ENCODE results near the gene MAP3K5.

Gene MAP3K5

GRCh38 chr6:136525586-136526195 is 266.6 kb downstream of the MAP3K5 start:
- no peak overlapping the region for H3K14ac ChIP-seq (ENCODE audit: low read length in 2 of 2)
- no peak overlapping the region for H3K4me3 ChIP-seq (ENCODE audit: insufficient read depth in 1 of 2, low read depth in 1 of 2, low read length in 2 of 2)
- no peak overlapping the region for H3K9ac ChIP-seq (ENCODE audit: low read length)
- peaks cover 2 to 4% of the 10 kb centered on the region in 2 experiments for H3K27me3 ChIP-seq (ENCODE audit: control insufficient read depth in 1 of 2, insufficient read depth in 1 of 2, low read length in 2 of 2)
- no peak overlapping the region for H2BK5ac ChIP-seq (ENCODE audit: low read depth, low read length, poor library complexity, severe bottlenecking)
- DNase-seq: no peak
- H2AFZ ChIP-seq (ENCODE audit: low read depth, low read length): no peak overlapping the region
- H2BK12ac ChIP-seq (ENCODE audit: low read length in 2 of 2): no peak overlapping the region
- no peak overlapping the region for H4K91ac ChIP-seq (ENCODE audit: low read length)
- no peak overlapping the region for H2AK5ac ChIP-seq (ENCODE audit: low read length, severe bottlenecking)
- no peak overlapping the region for H3K27ac ChIP-seq (ENCODE audit: low read length, poor library complexity, severe bottlenecking)
- H3K9me3 ChIP-seq (ENCODE audit: control insufficient read depth, low read length): no peaks in the 10 kb centered on the region
- H3K23ac ChIP-seq (ENCODE audit: low read length in 2 of 2): no peak overlapping the region
- H3K79me1 ChIP-seq (replicated peaks; ENCODE audit: low read length, poor library complexity, severe bottlenecking): no peaks in the 10 kb centered on the region
- H3K18ac ChIP-seq (ENCODE audit: low read depth in 1 of 2, low read length in 2 of 2): no peak overlapping the region
- WGBS: 57% methylated on average over 6 of the region's 8 CpGs
- H3K4ac ChIP-seq (ENCODE audit: low read depth in 1 of 2, low read length in 2 of 2): no peak overlapping the region
- peaks cover 5% of the 10 kb centered on the region for H3K4me1 ChIP-seq (ENCODE audit: control insufficient read depth, insufficient read depth, low read depth, low read length)
- H2BK15ac ChIP-seq (ENCODE audit: low read depth, poor library complexity, severe bottlenecking): no peak overlapping the region
- no peak overlapping the region for H3K4me2 ChIP-seq (ENCODE audit: low read length, poor library complexity, severe bottlenecking)
- H4K8ac ChIP-seq (ENCODE audit: low read length): peak overlapping the region; percentile 43
- no peak overlapping the region for H2BK120ac ChIP-seq (ENCODE audit: low read depth, low read length)
- H3K36me3 ChIP-seq (ENCODE audit: control insufficient read depth in 1 of 2, insufficient read depth in 2 of 2, low read depth in 1 of 2, low read length in 2 of 2): no peaks in the 10 kb centered on the region

DNA sequence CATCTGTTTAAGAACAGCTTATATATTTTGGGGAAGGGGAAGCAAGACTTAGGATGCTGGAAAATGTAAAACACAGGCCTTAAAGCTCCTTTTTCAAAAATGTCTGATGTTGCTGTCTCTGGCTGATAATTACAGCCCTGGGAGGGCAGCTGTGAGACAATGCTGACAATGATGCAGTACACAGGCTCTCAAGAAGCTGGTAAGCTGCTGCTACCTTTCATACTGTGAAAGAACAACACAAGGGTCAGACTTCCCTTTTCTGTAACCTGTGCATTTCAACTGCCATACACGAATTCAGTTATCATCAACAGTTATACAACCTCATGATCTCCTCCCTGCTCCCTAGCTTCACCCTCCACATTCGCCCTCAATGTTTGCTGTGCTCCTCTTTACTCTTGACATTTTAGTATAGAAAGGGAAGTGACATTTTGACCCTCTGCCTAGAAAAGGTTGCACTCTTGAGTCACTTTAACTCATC is 267.3 kb downstream of the MAP3K5 start:
- H3K14ac ChIP-seq (ENCODE audit: low read length in 2 of 2): no peak overlapping the region
- no peak overlapping the region for H2AK5ac ChIP-seq (ENCODE audit: low read length, severe bottlenecking)
- no peak overlapping the region for H4K8ac ChIP-seq (ENCODE audit: low read length)
- no peak overlapping the region for H3K4me2 ChIP-seq (ENCODE audit: low read length, poor library complexity, severe bottlenecking)
- no peak overlapping the region for H2BK12ac ChIP-seq (ENCODE audit: low read length in 2 of 2)
- H3K79me1 ChIP-seq (replicated peaks; ENCODE audit: low read length, poor library complexity, severe bottlenecking): no peaks in the 10 kb centered on the region
- H3K4ac ChIP-seq (ENCODE audit: low read depth in 1 of 2, low read length in 2 of 2): no peak overlapping the region
- H2BK5ac ChIP-seq (ENCODE audit: low read depth, low read length, poor library complexity, severe bottlenecking): no peak overlapping the region
- no peaks in the 10 kb centered on the region for H3K9me3 ChIP-seq (ENCODE audit: control insufficient read depth, low read length)
- H3K9ac ChIP-seq (ENCODE audit: low read length): no peak overlapping the region
- no peaks in the 10 kb centered on the region for H3K36me3 ChIP-seq (ENCODE audit: control insufficient read depth in 1 of 2, insufficient read depth in 2 of 2, low read depth in 1 of 2, low read length in 2 of 2)
- no peak overlapping the region for H3K27ac ChIP-seq (ENCODE audit: low read length, poor library complexity, severe bottlenecking)
- H3K23ac ChIP-seq (ENCODE audit: low read length in 2 of 2): no peak overlapping the region
- peaks cover 5% of the 10 kb centered on the region for H3K4me1 ChIP-seq (ENCODE audit: control insufficient read depth, insufficient read depth, low read depth, low read length)
- H3K18ac ChIP-seq (ENCODE audit: low read depth in 1 of 2, low read length in 2 of 2): no peak overlapping the region
- H2AFZ ChIP-seq (ENCODE audit: low read depth, low read length): no peak overlapping the region
- no peak overlapping the region for H3K4me3 ChIP-seq (ENCODE audit: insufficient read depth in 1 of 2, low read depth in 1 of 2, low read length in 2 of 2)
- H3K27me3 ChIP-seq (ENCODE audit: control insufficient read depth in 1 of 2, insufficient read depth in 1 of 2, low read length in 2 of 2): peaks cover 2 to 8% of the 10 kb centered on the region in 2 experiments
- no peak for DNase-seq
- H2BK15ac ChIP-seq (ENCODE audit: low read depth, poor library complexity, severe bottlenecking): no peak overlapping the region
- 61% methylated on average over 2 of the region's 2 CpGs for WGBS
- H4K91ac ChIP-seq (ENCODE audit: low read length): no peak overlapping the region
- no peak overlapping the region for H2BK120ac ChIP-seq (ENCODE audit: low read depth, low read length)

GRCh38 chr6:136524339-136524935 is 267.8 kb downstream of the MAP3K5 start:
- Histone ChIP-seq H3K14ac (ENCODE audit: low read length in 2 of 2) (no peak overlapping the region), H3K9ac (ENCODE audit: low read length) (no peak overlapping the region), H2BK120ac (ENCODE audit: low read depth, low read length) (no peak overlapping the region), H2AFZ (ENCODE audit: low read depth, low read length) (no peak overlapping the region), H2AK5ac (ENCODE audit: low read length, severe bottlenecking) (no peak overlapping the region), H3K18ac (ENCODE audit: low read depth in 1 of 2, low read length in 2 of 2) (no peak overlapping the region), H3K23ac (ENCODE audit: low read length in 2 of 2) (no peak overlapping the region), H3K79me1 (replicated peaks; ENCODE audit: low read length, poor library complexity, severe bottlenecking) (no peaks in the 10 kb centered on the region), H3K9me3 (ENCODE audit: control insufficient read depth, low read length) (no peaks in the 10 kb centered on the region), H3K4me1 (ENCODE audit: control insufficient read depth, insufficient read depth, low read depth, low read length) (peaks cover 5% of the 10 kb centered on the region), H3K27me3 (ENCODE audit: control insufficient read depth in 1 of 2, insufficient read depth in 1 of 2, low read length in 2 of 2) (peaks cover 2 to 8% of the 10 kb centered on the region in 2 experiments), H2BK15ac (ENCODE audit: low read depth, poor library complexity, severe bottlenecking) (no peak overlapping the region), H2BK5ac (ENCODE audit: low read depth, low read length, poor library complexity, severe bottlenecking) (no peak overlapping the region), H3K4me3 (ENCODE audit: insufficient read depth in 1 of 2, low read depth in 1 of 2, low read length in 2 of 2) (no peak overlapping the region), H3K4ac (ENCODE audit: low read depth in 1 of 2, low read length in 2 of 2) (no peak overlapping the region), H3K36me3 (ENCODE audit: control insufficient read depth in 1 of 2, insufficient read depth in 2 of 2, low read depth in 1 of 2, low read length in 2 of 2) (no peaks in the 10 kb centered on the region), H4K91ac (ENCODE audit: low read length) (no peak overlapping the region), H3K27ac (ENCODE audit: low read length, poor library complexity, severe bottlenecking) (no peak overlapping the region), H3K4me2 (ENCODE audit: low read length, poor library complexity, severe bottlenecking) (no peak overlapping the region), H4K8ac (ENCODE audit: low read length) (no peak overlapping the region), H2BK12ac (ENCODE audit: low read length in 2 of 2) (no peak overlapping the region)
- 72% methylated on average over 2 of the region's 2 CpGs for WGBS
- no peak for DNase-seq

DNA sequence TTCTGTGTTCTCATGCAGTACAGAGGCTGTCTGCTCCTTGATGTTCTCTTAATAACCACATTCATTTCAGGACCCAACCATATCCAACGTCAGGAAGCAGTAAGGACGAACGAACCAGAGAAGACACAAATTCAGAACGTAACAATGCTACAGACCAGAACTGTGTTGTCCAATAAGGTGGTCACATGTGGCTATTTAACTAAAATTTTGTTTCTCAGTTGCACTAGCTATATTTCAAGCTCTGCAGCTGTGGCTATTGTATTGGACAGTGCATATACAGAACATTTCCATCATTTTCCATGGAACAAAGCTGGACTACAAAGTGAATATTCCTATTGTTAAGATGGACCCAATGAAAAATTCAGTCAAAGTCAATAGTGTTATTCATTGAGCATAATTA is 269.1 kb downstream of the MAP3K5 start:
- Histone ChIP-seq H3K36me3 (ENCODE audit: control insufficient read depth in 1 of 2, insufficient read depth in 2 of 2, low read depth in 1 of 2, low read length in 2 of 2) (no peaks in the 10 kb centered on the region), H2BK120ac (ENCODE audit: low read depth, low read length) (no peak overlapping the region), H3K23ac (ENCODE audit: low read length in 2 of 2) (no peak overlapping the region), H3K27me3 (ENCODE audit: control insufficient read depth in 1 of 2, insufficient read depth in 1 of 2, low read length in 2 of 2) (peaks cover 2 to 8% of the 10 kb centered on the region in 2 experiments), H3K4me1 (ENCODE audit: control insufficient read depth, insufficient read depth, low read depth, low read length) (peaks cover 5% of the 10 kb centered on the region), H2BK12ac (ENCODE audit: low read length in 2 of 2) (no peak overlapping the region), H2AFZ (ENCODE audit: low read depth, low read length) (no peak overlapping the region), H3K18ac (ENCODE audit: low read depth in 1 of 2, low read length in 2 of 2) (no peak overlapping the region), H3K79me1 (replicated peaks; ENCODE audit: low read length, poor library complexity, severe bottlenecking) (no peaks in the 10 kb centered on the region), H4K8ac (ENCODE audit: low read length) (no peak overlapping the region), H3K4me3 (ENCODE audit: insufficient read depth in 1 of 2, low read depth in 1 of 2, low read length in 2 of 2) (no peak overlapping the region), H4K91ac (ENCODE audit: low read length) (no peak overlapping the region), H3K27ac (ENCODE audit: low read length, poor library complexity, severe bottlenecking) (no peak overlapping the region), H2BK5ac (ENCODE audit: low read depth, low read length, poor library complexity, severe bottlenecking) (no peak overlapping the region), H3K9ac (ENCODE audit: low read length) (no peak overlapping the region), H2BK15ac (ENCODE audit: low read depth, poor library complexity, severe bottlenecking) (no peak overlapping the region), H3K9me3 (ENCODE audit: control insufficient read depth, low read length) (no peaks in the 10 kb centered on the region), H3K14ac (ENCODE audit: low read length in 2 of 2) (no peak overlapping the region), H3K4ac (ENCODE audit: low read depth in 1 of 2, low read length in 2 of 2) (no peak overlapping the region), H3K4me2 (ENCODE audit: low read length, poor library complexity, severe bottlenecking) (no peak overlapping the region), H2AK5ac (ENCODE audit: low read length, severe bottlenecking) (no peak overlapping the region)
- no peak for DNase-seq
- WGBS: 92% methylated on average over 4 of the region's 4 CpGs
